Right renal pelvis (tissue), 4 donors: ENCODE data around the gene C1QTNF5. TPM values are rescaled to one million over a fixed set of nuclear protein-coding genes. Genes with fewer than 3 reads are reported as not detected.

Experiments used
- DNase-seq, 4 donors: peaks; one replicate each; pipeline ENCODE4 v3.0.0-alpha.2; 2013; ENCODE audit warnings: low read depth in 4 of 4, low spot score in 3 of 4, missing footprints in 1 of 4
- polyA plus RNA-seq, 4 donors: library from polyadenylated mRNA; unstranded; fragments of 120-200 nt; gene quantifications; one replicate each; pipeline ENCODE4 v1.2.1, GENCODE V29; 2013; ENCODE audit not compliant: insufficient read length in 4 of 4

C1QTNF5 gene
- polyA plus RNA-seq, 4 donors, result 20.6 to 33.6 (median 25.5) TPM

- no peak for DNase-seq
Measured at GRCh38 chr11:119303227-119303718, 37.4 kb downstream of the C1QTNF5 start.

GRCh38 chr11:119300198-119300964, 40.3 kb downstream of the C1QTNF5 start:
- no peak for DNase-seq

- DNase-seq, result no peak
Measured at GRCh38 chr11:119299416-119299815, 41.3 kb downstream of the C1QTNF5 start.

- no peak for DNase-seq
Measured at GRCh38 chr11:119298726-119299125, 42.0 kb downstream of the C1QTNF5 start.

- DNase-seq, result no peak
Measured at GRCh38 chr11:119297938-119298337, 42.7 kb downstream of the C1QTNF5 start.

- no peak for DNase-seq
Measured at GRCh38 chr11:119295178-119295577, 45.5 kb downstream of the C1QTNF5 start.

- DNase-seq, result no peak
Measured at GRCh38 chr11:119293461-119293860, 47.2 kb downstream of the C1QTNF5 start.

GRCh38 chr11:119290894-119291497, 49.7 kb downstream of the C1QTNF5 start:
- no peak for DNase-seq

Other genes starting within 250 kb of the C1QTNF5 start
- 10 to 100 TPM; 56.3 to 70.4 (median 59.5) TPM for gene DPAGT1, start 239.0 kb downstream of the C1QTNF5 start, polyA plus RNA-seq
- gene C2CD2L, start 233.5 kb downstream of the C1QTNF5 start, polyA plus RNA-seq, result 10 to 100 TPM; 10.6 to 14.0 (median 11.8) TPM
- 10 to 100 TPM; 26.5 to 33.2 (median 30.0) TPM for gene HINFP, start 219.3 kb downstream of the C1QTNF5 start, polyA plus RNA-seq
- under 1 TPM; 0.71 to 0.81 (median 0.76) TPM for gene ABCG4, start 191.8 kb downstream of the C1QTNF5 start, polyA plus RNA-seq
- 10 to 100 TPM; 11.7 to 14.4 (median 12.2) TPM for gene NLRX1, start 172.2 kb downstream of the C1QTNF5 start, polyA plus RNA-seq
- gene NHERF4, start 155.4 kb downstream of the C1QTNF5 start, polyA plus RNA-seq, result 10 to 100 TPM; 12.7 to 19.1 (median 14.2) TPM
- gene CBL, start 134.5 kb downstream of the C1QTNF5 start, polyA plus RNA-seq, result 10 to 100 TPM; 19.9 to 22.8 (median 21.6) TPM
- gene MCAM, start 23.8 kb downstream of the C1QTNF5 start, polyA plus RNA-seq, result 10 to 100 TPM; 53.1 to 67.4 (median 54.5) TPM
- gene RNF26, start 6.4 kb downstream of the C1QTNF5 start, polyA plus RNA-seq, result 10 to 100 TPM; 32.2 to 36.8 (median 32.9) TPM
- not detected for gene MFRP, start 5.8 kb upstream of the C1QTNF5 start, polyA plus RNA-seq
- 10 to 100 TPM in 3 of 4 donors, 1 to 10 TPM in 1; 6.8 to 13.6 (median 11.1) TPM for gene USP2, start 40.8 kb upstream of the C1QTNF5 start, polyA plus RNA-seq
- gene THY1, start 82.3 kb upstream of the C1QTNF5 start, polyA plus RNA-seq, result 100 to 1,000 TPM in 1 of 4 donors, 10 to 100 TPM in 3; 88.7 to 107 (median 90.0) TPM